GM18519 (cell line): ENCODE data around the gene EPHA2.

Experiments used
- ATAC-seq: cut with Tn5 transposase; IDR thresholded peaks from one replicate; pipeline ENCODE4 v1.9.1; 2021; ENCODE audit warnings: mild to moderate bottlenecking, moderate library complexity; ENCODE audit not compliant: unreplicated experiment, low FRiP score

Gene EPHA2

GRCh38 chr1:16151196-16151994, 4.5 kb downstream of the EPHA2 start:
- no peak for ATAC-seq

- ATAC-seq = no peak
Observed at GRCh38 chr1:16150508-16150907, 5.4 kb downstream of the EPHA2 start.

GRCh38 chr1:16149702-16150488, 6.0 kb downstream of the EPHA2 start:
- no peak for ATAC-seq

- no peak for ATAC-seq
Observed at GRCh38 chr1:16149146-16149545, 6.7 kb downstream of the EPHA2 start.

GRCh38 chr1:16148329-16149092, 7.4 kb downstream of the EPHA2 start:
- no peak for ATAC-seq

GRCh38 chr1:16147156-16147926, 8.5 kb downstream of the EPHA2 start:
- no peak for ATAC-seq

- ATAC-seq = no peak
Observed at GRCh38 chr1:16146279-16147155, 9.4 kb downstream of the EPHA2 start.

- no peak for ATAC-seq
Observed at GRCh38 chr1:16145662-16146278, 10.1 kb downstream of the EPHA2 start.

GRCh38 chr1:16145030-16145661, 10.7 kb downstream of the EPHA2 start:
- ATAC-seq = no peak

- ATAC-seq = no peak
Observed at GRCh38 chr1:16144325-16145029, 11.4 kb downstream of the EPHA2 start.

GRCh38 chr1:16143566-16144324, 12.1 kb downstream of the EPHA2 start:
- no peak for ATAC-seq

- no peak for ATAC-seq
Observed at GRCh38 chr1:16143005-16143565, 12.8 kb downstream of the EPHA2 start.

GRCh38 chr1:16142383-16142995, 13.4 kb downstream of the EPHA2 start:
- no peak for ATAC-seq

GRCh38 chr1:16141573-16142336, 14.1 kb downstream of the EPHA2 start:
- no peak for ATAC-seq

- no peak for ATAC-seq
Observed at GRCh38 chr1:16140068-16140596, 15.7 kb downstream of the EPHA2 start.
